Measurements from ENCODE around the gene GABRG2.

GABRG2 gene

GRCh38 chr5:162196351-162196750, 128.8 kb downstream of the GABRG2 start:
- DNase-seq: no peak

GRCh38 chr5:162202285-162202880, 134.8 kb downstream of the GABRG2 start:
- no peak for DNase-seq

Measured in OCI-M1 (cell line).